HEK293 (cell line): ENCODE measurements around the gene CFAP20.

Experiments used
- CTCF ChIA-PET: fragments of 350-600 bp; formaldehyde crosslinking; extraction: SDS; loops from one replicate; lab custom pipeline; 2021; ENCODE audit warnings: antibody characterized with exemption; lab: Yijun Ruan, JAX
- POLR2A ChIA-PET: fragments of 300-600 bp; formaldehyde crosslinking; extraction: SDS; loops from one replicate; lab custom pipeline; 2020; ENCODE audit warnings: antibody characterized with exemption, inconsistent platforms; lab: Yijun Ruan, JAX
- H3K27ac ChIP-seq: fragments of 200-500 bp; sonication (Bioruptor generic); 2 replicates; pipeline ENCODE4 v1.5.1; 2014; ENCODE audit warnings: low read depth, low read length, control low read depth, inconsistent platforms; ENCODE audit errors: extremely low read depth
- H3K36me3 ChIP-seq, 2 experiments: fragments of 200-500 bp in 1 of 2; sonication (Bioruptor generic) in 1 of 2; 1 replicate in 1 of 2; 2 replicates in 1 of 2; pipeline ENCODE4 v1.5.1; 2014 to 2017; ENCODE audit warnings: inconsistent platforms in 2 of 2, low read length in 2 of 2; ENCODE audit not compliant: control insufficient read depth in 2 of 2, insufficient read depth in 1 of 2
- H3K4me1 ChIP-seq: fragments of 200-500 bp; sonication (Bioruptor generic); 2 replicates; pipeline ENCODE4 v1.5.1; 2014; ENCODE audit warnings: mild to moderate bottlenecking, low read length, inconsistent platforms; ENCODE audit not compliant: control insufficient read depth, insufficient read depth
- H3K4me3 ChIP-seq: 2 replicates; pipeline ENCODE4 v1.5.1; 2011; ENCODE audit warnings: low read depth, mild to moderate bottlenecking, control low read depth, low read length, moderate library complexity
- H3K9me3 ChIP-seq: fragments of 200-500 bp; sonication (Bioruptor generic); 2 replicates; pipeline ENCODE4 v1.5.1; 2014; ENCODE audit warnings: low read depth, low read length, inconsistent platforms; ENCODE audit not compliant: control insufficient read depth, insufficient read depth
- GLIS1 ChIP-seq: fragments of 450-650 bp; formaldehyde crosslinking; IDR thresholded peaks from 2 replicates; pipeline ENCODE4 v1.5.1; 2016; ENCODE audit warnings: missing biosample characterization, missing genetic modification characterization
- KLF7 ChIP-seq: fragments of 450-650 bp; formaldehyde crosslinking; IDR thresholded peaks from 2 replicates; pipeline ENCODE4 v1.5.1; 2016; ENCODE audit warnings: missing biosample characterization, missing genetic modification characterization, borderline replicate concordance
- SETDB1 ChIP-seq: IDR thresholded peaks from one replicate; pipeline ENCODE4 v1.6.1; 2017; ENCODE audit warnings: mild to moderate bottlenecking, low read length, moderate library complexity, mixed read lengths; ENCODE audit not compliant: insufficient read length
- TCF7L2 ChIP-seq: IDR thresholded peaks from 2 replicates; pipeline ENCODE4 v1.6.1; 2011; ENCODE audit warnings: low read depth, mild to moderate bottlenecking, inconsistent platforms, low read length, moderate library complexity, borderline replicate concordance
- YY2 ChIP-seq: fragments of 450-650 bp; formaldehyde crosslinking; IDR thresholded peaks from 2 replicates; pipeline ENCODE4 v1.5.1; 2016; ENCODE audit warnings: missing biosample characterization, missing genetic modification characterization
- ZBTB44 ChIP-seq: fragments of 450-650 bp; IDR thresholded peaks from 2 replicates; pipeline ENCODE4 v1.5.1; 2018; ENCODE audit warnings: missing biosample characterization, mild to moderate bottlenecking, missing genetic modification characterization
- ZNF133 ChIP-seq: fragments of 450-650 bp; formaldehyde crosslinking; IDR thresholded peaks from 2 replicates; pipeline ENCODE4 v1.5.1; 2016; ENCODE audit warnings: missing biosample characterization, missing genetic modification characterization
- ZNF138 ChIP-seq: fragments of 450-650 bp; formaldehyde crosslinking; IDR thresholded peaks from 2 replicates; pipeline ENCODE4 v1.5.1; 2016; ENCODE audit warnings: missing biosample characterization, missing genetic modification characterization, borderline replicate concordance
- ZNF223 ChIP-seq: fragments of 450-650 bp; formaldehyde crosslinking; IDR thresholded peaks from 2 replicates; pipeline ENCODE4 v1.5.1; 2016; ENCODE audit warnings: missing biosample characterization, missing genetic modification characterization
- ZNF311 ChIP-seq: fragments of 450-650 bp; formaldehyde crosslinking; IDR thresholded peaks from 2 replicates; pipeline ENCODE4 v1.5.1; 2017; ENCODE audit warnings: missing biosample characterization, missing genetic modification characterization, borderline replicate concordance
- ZNF513 ChIP-seq: fragments of 450-650 bp; IDR thresholded peaks from 2 replicates; pipeline ENCODE4 v1.5.1; 2018; ENCODE audit warnings: missing biosample characterization, missing genetic modification characterization
- ZNF558 ChIP-seq: fragments of 450-650 bp; formaldehyde crosslinking; IDR thresholded peaks from 2 replicates; pipeline ENCODE4 v1.5.1; 2016; ENCODE audit warnings: missing biosample characterization, missing genetic modification characterization
- ZNF580 ChIP-seq: fragments of 450-650 bp; formaldehyde crosslinking; IDR thresholded peaks from 2 replicates; pipeline ENCODE4 v1.5.1; 2016; ENCODE audit warnings: missing biosample characterization, missing genetic modification characterization
- ZNF610 ChIP-seq: fragments of 450-650 bp; formaldehyde crosslinking; IDR thresholded peaks from 2 replicates; pipeline ENCODE4 v1.5.1; 2016; ENCODE audit warnings: missing biosample characterization, missing genetic modification characterization, borderline replicate concordance
- ZNF621 ChIP-seq: fragments of 450-650 bp; formaldehyde crosslinking; IDR thresholded peaks from 2 replicates; pipeline ENCODE4 v1.5.1; 2017; ENCODE audit warnings: missing biosample characterization, missing genetic modification characterization
- ZSCAN30 ChIP-seq: fragments of 450-650 bp; IDR thresholded peaks from 2 replicates; pipeline ENCODE4 v1.5.1; 2018; ENCODE audit warnings: missing biosample characterization, mild to moderate bottlenecking, missing genetic modification characterization, moderate library complexity
- TF ChIP-seq, protein P1 (sequence below): fragments of 450-650 bp; formaldehyde crosslinking; IDR thresholded peaks from 2 replicates; pipeline ENCODE4 v1.5.1; 2017; ENCODE audit warnings: missing biosample characterization, missing genetic modification characterization
- TF ChIP-seq, protein P2 (sequence below): fragments of 450-650 bp; formaldehyde crosslinking; IDR thresholded peaks from 2 replicates; pipeline ENCODE4 v1.5.1; 2016; ENCODE audit warnings: missing biosample characterization, missing genetic modification characterization

CFAP20 gene

GRCh38 chr16:58124601-58124915 lies 4.6 kb downstream of the CFAP20 start (continued):
- TF ChIP-seq, protein P1, sequence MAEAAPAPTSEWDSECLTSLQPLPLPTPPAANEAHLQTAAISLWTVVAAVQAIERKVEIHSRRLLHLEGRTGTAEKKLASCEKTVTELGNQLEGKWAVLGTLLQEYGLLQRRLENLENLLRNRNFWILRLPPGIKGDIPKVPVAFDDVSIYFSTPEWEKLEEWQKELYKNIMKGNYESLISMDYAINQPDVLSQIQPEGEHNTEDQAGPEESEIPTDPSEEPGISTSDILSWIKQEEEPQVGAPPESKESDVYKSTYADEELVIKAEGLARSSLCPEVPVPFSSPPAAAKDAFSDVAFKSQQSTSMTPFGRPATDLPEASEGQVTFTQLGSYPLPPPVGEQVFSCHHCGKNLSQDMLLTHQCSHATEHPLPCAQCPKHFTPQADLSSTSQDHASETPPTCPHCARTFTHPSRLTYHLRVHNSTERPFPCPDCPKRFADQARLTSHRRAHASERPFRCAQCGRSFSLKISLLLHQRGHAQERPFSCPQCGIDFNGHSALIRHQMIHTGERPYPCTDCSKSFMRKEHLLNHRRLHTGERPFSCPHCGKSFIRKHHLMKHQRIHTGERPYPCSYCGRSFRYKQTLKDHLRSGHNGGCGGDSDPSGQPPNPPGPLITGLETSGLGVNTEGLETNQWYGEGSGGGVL, result no peak
- TF ChIP-seq ZNF558, result no peak
- no peak for TF ChIP-seq ZNF580 (tag by site-specific recombination)

- ChIA-PET POLR2A (no interaction called here), CTCF (interaction anchor here (0.6 to 4.0 kb wide), 3 partner anchors 27 to 223 kb away, joined by 3 to 35 read pairs (median 3); no protein-coding TSS in a partner anchor)
- peaks cover 35% of the 10 kb centered on the region for H3K4me1 ChIP-seq
- TF ChIP-seq, protein P2, sequence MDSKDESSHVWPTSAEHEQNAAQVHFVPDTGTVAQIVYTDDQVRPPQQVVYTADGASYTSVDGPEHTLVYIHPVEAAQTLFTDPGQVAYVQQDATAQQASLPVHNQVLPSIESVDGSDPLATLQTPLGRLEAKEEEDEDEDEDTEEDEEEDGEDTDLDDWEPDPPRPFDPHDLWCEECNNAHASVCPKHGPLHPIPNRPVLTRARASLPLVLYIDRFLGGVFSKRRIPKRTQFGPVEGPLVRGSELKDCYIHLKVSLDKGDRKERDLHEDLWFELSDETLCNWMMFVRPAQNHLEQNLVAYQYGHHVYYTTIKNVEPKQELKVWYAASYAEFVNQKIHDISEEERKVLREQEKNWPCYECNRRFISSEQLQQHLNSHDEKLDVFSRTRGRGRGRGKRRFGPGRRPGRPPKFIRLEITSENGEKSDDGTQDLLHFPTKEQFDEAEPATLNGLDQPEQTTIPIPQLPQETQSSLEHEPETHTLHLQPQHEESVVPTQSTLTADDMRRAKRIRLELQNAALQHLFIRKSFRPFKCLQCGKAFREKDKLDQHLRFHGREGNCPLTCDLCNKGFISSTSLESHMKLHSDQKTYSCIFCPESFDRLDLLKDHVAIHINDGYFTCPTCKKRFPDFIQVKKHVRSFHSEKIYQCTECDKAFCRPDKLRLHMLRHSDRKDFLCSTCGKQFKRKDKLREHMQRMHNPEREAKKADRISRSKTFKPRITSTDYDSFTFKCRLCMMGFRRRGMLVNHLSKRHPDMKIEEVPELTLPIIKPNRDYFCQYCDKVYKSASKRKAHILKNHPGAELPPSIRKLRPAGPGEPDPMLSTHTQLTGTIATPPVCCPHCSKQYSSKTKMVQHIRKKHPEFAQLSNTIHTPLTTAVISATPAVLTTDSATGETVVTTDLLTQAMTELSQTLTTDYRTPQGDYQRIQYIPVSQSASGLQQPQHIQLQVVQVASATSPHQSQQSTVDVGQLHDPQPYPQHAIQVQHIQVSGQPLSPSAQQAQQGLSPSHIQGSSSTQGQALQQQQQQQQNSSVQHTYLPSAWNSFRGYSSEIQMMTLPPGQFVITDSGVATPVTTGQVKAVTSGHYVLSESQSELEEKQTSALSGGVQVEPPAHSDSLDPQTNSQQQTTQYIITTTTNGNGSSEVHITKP (tag by site-specific recombination), result peak; percentile 85
- TF ChIP-seq ZNF133 (tag by site-specific recombination), result no peak
- TF ChIP-seq GLIS1 (tag by site-specific recombination), result no peak
- TF ChIP-seq ZBTB44 (tag by site-specific recombination), result no peak
- H3K36me3 ChIP-seq, result no peaks in the 10 kb centered on the region
- H3K4me3 ChIP-seq, result no peak overlapping the region
- H3K27ac ChIP-seq, result no peak overlapping the region
- no peaks in the 10 kb centered on the region for H3K9me3 ChIP-seq
These were observed 5.1 kb downstream of the CFAP20 start for GRCh38 chr16:58123896-58124600.

- TF ChIP-seq ZNF138 (tag by site-specific recombination) (no peak), KLF7 (tag by site-specific recombination) (no peak), ZNF610 (tag by site-specific recombination) (no peak), ZSCAN30 (tag by site-specific recombination) (no peak), YY2 (tag by site-specific recombination) (no peak), ZNF513 (tag by site-specific recombination) (no peak), TCF7L2 (no peak), ZNF223 (tag by site-specific recombination) (no peak), SETDB1 (no peak), ZNF621 (tag by site-specific recombination) (no peak), ZNF311 (tag by site-specific recombination) (no peak)
- TF ChIP-seq, all 188 proteins: peak for 0
- H3K4me3 ChIP-seq, result no peak overlapping the region
- H3K27ac ChIP-seq, result no peak overlapping the region
- peaks cover 0 to 11% of the 10 kb centered on the region in 2 experiments; a peak in 1 of 3 replicates for H3K36me3 ChIP-seq
- peaks cover 29% of the 10 kb centered on the region for H3K4me1 ChIP-seq
- ChIA-PET POLR2A (interaction anchor here (0.7 to 4.0 kb wide), 8 partner anchors 8 to 129 kb away, joined by 3 to 23 read pairs (median 8); partner anchors contain the start of genes CFAP20 and USB1), CTCF (interaction anchor here (0.6 to 4.0 kb wide), 28 partner anchors 8 to 572 kb away, joined by 3 to 41 read pairs (median 5); partner anchors contain the start of genes USB1 and ZNF319)
- H3K9me3 ChIP-seq, result no peaks in the 10 kb centered on the region
These were observed 8.0 kb downstream of the CFAP20 start for GRCh38 chr16:58121132-58121531.
